K562 treated with DMSO at 1 percent for 24 hours (cell line): ENCODE results near the gene LMO2. TPM values are rescaled to one million over a fixed set of nuclear protein-coding genes. Genes with fewer than 3 reads are reported as not detected.

Experiments
- total RNA-seq: library from RNA; unstranded; fragments of 300-600 nt; gene quantifications from 2 replicates; pipeline ENCODE4 v1.2.3, GENCODE V29; 2022; ENCODE audit warnings: low read depth; ENCODE audit not compliant: insufficient read depth

The LMO2 gene
- 23.3 and 25.0 TPM in 2 replicates for total RNA-seq

DNA sequence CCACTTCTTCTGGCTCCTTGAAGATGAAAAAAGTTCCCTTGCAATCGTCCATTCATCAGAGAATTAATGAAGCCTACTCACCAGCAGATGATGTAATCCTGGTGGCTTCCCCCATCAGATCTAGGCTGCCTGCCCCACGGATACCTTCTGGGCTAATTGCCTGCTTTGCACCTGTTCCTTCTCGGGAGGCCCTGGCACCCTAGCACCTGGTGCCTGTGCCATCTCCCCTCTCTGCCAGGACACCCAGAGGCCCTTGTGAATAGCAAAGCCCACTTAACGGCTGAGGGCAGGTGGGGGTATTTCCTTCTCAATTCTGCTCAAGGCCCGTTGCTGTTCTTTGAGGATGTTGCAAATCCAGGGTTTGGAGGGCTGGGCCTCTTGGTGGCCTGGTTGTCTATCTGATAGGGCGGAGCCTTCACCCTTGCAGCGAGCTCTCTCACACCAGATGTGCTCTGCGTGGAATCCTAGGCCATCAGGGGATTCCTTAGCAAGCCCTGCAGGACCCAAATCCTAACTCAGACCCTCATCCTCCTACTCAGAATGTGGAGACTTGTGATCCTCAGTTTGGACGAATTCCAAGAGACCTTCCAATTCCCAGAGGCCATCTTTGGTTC, at the start of gene LMO2:
Gene LMO2, minus strand, starts transcription at position 363 of the 614 bp plus-strand sequence. CDS start 22,360 bp downstream, outside the sequence.

Other genes starting within 250 kb of the LMO2 start
- not detected in 2 replicates for gene C11orf91, start 191.2 kb downstream of the LMO2 start, total RNA-seq
- 151 and 164 TPM in 2 replicates for gene CD59, start 155.7 kb downstream of the LMO2 start, total RNA-seq
- 12.0 and 22.4 TPM in 2 replicates for gene FBXO3, start 117.6 kb downstream of the LMO2 start, total RNA-seq
- gene CAPRIN1, start 159.7 kb upstream of the LMO2 start, total RNA-seq, result 110 and 119 TPM in 2 replicates
- gene NAT10, start 213.6 kb upstream of the LMO2 start, total RNA-seq, result 33.1 and 34.5 TPM in 2 replicates